Bone marrow (tissue), 2 donors: ENCODE results near the gene CLBA1.
"Not testable (repeated sequence)": the region's sequence is repeated elsewhere in the genome, so short reads cannot be mapped to it uniquely, and the experiment has no call there.

ENCODE experiments used
- DNase-seq, 2 donors: peaks; one replicate each; lab custom pipeline; 2025; lab: John Stamatoyannopoulos, UW

Gene CLBA1

DNA sequence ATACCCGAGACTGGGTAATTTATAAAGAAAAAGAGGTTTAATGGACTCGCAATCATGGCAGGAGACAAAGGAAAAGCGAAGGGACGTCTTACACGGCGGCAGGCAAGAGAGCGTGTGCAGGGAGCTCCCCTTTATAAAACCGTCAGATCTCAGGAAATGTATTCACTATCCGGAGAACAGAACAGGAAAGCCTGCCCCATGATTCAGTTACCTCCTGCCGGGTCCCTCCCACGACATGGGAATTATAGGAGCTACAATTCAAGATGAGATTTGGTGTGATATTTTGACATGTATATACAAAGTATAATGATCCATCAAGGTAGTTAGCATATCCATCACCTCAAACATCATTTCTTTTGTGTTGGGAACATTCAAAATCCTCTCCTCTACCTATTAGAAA is 37.6 kb downstream of the CLBA1 start:
- no peak for DNase-seq

DNA sequence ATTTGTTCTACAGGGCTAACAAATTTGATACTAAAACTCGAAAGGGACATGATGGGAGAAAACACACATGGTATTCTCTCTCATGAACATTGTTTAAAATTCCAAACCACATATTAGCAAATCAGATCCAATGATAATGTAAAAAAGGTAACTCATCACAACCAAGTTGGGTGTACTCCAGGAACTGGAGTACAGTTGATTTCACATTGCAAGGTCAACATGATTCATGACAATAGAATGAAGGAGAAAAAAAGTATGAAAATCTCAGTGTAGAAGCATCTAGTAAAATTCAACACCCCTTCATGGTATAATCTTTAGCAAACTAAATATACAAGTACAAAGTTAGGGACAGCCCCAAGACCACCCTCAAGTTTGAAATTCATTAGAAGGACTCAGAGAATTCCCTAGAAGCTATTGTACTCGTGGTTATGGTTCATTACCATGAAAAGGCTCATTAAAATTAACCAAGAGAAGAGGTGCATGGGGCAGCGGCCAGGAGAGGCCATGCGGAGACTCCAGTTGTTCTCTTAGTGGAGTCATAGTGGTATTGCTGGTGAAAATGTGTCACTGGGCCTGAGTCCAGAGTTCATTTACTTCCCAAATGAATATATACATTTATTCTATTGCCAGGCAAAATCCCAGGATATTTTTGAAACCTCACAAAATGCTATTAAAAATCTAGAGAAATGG is 38.3 kb downstream of the CLBA1 start:
- no peak for DNase-seq

DNA sequence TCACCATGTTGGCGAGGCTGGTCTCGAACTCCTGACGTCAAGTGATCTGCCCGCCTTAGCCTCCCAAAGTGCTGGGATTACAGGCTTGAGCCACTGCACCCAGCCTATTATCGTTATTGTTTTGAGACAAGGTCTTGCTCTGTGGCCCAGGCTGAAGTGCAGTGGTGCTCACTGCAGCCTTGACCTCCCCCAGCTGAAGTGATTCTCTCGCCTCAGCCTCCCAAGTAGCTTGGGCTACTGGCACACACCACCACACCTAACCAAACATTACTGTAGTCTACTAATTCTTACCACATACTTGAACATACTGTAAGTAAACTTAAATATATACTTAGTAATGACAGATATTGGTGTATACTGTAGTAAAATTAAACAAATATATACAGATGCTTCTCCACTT is 39.8 kb downstream of the CLBA1 start:
- DNase-seq = no peak

DNA sequence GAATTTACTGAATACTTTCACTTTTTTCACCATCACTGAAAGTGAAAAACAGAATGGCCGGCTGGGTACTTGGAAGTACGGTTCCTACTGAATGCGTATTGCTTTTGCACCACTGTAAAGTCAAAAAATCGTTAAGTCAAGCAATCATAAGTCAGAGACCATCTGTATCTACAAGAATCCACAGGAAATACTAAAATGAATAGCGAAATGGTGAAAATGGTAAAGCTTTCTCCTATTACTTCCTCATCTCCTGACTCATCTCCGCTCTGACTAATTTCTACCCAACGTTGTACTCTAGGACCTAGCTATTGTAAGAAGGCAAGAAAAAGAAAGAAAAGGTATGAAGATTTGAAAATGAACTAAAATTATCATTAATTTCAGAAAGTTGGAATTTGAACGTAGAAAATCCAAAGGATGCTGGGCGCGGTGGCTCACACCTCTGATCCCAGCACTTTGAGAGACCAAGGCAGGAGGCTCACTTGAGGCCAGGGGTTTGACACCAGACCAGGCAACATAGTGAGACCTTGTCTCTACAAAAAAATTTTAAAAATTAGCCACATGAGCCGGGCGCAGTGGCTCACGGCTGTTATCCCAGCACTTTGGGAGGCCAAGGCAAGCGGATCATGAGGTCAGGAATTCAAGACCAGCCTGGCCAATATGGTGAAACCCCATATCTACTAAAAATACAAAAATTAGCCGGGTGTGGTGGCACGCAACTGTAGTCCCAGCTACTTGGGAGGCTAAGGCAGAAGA is 40.6 kb downstream of the CLBA1 start:
- peak in 1 of 2 donors; percentile 96 for DNase-seq

DNA sequence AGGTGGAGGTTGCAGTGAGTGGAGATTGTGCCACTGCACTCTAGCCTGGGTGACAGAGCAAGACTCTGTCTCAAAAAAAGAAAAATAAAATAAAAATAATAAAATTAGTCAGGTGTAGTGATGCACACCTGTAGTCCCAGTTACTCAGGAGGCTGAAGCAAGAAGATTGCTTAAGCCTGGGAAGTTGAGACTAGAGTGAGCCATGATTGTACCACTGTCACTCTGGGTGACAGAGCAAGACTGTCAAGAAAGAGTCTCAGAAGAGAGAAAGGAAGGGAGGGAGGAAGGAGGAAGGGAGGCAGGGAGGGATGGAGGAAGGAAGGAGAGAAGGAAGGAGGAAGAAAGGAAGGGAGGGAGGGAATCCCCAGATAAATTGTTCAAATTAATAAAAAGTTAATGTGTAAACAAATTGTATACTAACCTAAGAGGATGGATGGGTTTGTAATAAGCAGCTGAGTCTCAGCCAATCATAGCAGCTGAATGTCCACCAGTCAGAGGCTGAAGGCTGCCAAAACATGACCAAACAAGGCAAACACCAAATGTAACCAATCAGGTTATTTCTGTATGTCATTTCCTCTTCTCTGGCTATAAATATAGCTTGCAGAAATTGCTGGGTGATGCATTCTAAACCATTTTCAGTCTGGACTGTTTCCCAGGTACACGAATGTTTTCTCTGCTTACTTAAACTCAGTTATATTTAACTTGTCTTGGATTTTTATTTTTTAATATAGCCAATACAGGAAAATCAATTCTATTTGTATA is 41.4 kb downstream of the CLBA1 start:
- no peak for DNase-seq

DNA sequence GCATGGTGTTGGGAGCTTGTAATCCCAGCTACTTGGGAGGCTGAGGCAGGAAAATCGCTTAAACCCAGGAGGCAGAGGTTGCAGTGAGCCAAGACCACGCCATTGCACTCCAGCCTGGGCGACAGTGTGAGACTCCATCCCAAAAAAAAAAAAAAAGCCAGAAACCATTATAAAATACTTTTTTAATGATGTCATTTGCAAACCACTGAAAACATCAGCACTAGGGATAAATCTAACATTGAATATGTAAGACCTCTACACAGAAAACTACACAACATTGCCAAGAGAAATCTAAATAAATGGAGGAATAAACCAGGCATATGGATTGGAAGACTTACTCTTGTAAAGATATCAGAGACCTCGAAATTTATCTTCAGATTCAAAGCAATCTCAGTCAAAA is 42.1 kb downstream of the CLBA1 start:
- DNase-seq = not testable (repeated sequence)

DNA sequence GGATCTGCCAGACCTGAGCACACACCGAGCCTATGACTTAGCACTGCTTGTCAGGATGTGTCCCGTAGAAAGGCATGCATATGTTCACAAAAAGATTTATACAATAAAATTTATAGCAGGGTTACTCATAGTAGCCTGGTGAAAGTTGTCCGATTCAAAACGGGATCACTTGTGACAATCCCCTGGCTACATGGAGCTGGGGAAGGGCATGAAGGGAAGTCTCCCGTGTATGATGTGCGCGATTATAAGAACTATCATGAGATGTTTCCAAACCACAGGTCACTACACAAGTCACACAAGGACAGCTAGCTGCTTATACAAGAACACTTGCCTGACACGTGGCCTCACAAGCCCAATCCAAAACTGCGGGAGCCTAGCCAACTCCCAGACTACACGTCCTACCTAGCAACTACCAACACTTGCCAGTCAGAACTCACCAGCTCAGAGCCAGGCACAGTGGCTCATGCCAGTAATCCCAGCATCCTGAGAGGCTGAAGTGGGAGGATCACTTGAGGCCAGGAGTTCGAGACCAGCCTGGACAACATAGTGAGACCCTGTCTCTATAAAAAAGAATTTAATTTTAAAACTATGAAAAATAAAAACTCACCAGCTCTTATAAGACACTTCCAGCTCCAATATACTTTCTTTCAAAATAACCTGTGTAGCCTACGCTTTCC is 42.8 kb downstream of the CLBA1 start:
- DNase-seq = no peak

DNA sequence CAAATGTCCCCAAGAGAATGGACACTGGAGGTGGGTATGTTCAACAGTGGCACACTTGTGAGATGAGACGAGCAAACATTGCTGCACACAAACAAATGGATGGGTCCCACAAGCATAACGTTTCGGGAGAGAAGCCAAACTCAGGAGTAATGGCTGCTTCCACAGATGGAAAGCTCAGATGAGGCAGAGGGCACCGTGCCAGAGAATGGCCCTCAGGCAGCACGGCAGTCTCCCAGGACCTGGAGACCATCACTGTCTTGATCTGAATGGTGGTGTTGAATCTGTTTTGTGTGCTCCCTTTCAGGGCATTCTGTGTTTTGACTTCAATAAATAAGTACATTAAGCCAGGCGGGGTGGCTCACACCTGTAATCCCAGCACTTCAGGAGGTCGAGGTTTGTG is 43.8 kb downstream of the CLBA1 start:
- no peak for DNase-seq

DNA sequence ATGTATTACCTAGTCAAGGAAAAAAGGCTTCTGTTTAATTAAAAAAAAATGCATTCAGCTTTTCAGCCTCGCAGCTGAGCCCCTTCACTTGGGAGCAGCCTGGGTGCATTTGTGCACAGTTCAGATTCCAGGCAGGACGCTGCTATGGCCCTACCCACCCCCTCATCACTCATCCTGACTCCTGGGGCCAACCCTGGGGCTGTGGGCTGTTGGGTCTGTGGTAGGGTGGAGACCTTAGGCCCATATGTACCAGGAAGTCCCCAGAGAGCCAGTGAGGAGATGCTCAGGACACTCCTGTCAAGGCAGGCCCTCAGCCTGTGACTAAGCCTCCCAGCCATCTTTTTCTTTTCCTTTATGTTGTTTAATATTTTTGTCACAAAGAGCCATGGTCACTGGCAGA is 44.6 kb downstream of the CLBA1 start:
- DNase-seq = no peak

DNA sequence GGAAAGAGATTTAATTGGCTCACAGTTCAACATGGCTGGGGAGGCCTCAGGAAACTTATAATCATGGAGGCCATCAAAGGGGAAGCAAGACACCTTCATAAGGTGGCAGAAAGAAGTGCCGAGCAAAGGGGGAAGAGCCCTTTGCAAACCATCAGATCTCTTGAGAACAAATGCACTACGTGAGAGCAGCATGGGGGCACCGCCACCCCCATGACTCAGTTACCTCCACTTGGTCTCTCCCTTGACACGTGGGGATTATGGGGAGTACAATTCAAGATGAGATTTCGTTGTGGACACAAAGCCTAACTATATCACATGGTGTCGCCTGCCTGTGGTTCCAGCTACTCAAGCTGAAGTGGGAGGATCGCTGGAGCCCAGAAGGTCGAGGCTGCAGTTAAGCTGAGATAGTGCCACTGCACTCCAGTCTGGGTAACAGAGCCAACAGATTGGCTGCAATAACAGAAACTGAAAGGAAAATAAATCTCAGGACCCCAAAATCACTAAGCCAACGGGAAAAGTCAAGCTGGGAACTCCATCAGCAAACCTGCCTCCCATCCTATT is 45.3 kb downstream of the CLBA1 start:
- DNase-seq = no peak

DNA sequence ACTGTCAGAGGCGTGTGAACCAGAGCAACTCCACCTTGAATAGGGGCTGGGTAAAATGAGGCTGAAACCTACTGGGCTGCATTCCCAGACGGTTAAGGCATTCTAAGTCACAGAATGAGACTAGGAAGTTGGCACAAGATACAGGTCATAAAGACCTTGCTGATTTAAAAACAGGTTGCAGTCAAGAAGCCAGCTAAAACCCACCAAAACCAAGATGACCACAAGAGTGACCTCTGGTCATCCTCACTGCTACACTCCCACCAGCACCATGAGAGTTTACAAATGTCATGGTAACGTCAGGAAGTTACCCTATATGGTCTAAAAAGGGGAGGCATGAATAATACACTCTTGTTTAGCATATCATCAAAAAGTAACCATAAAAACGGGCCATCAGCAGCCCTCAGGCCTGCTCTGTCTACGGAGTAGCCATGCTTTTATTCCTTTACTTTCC is 46.9 kb downstream of the CLBA1 start:
- DNase-seq = not testable (repeated sequence)

DNA sequence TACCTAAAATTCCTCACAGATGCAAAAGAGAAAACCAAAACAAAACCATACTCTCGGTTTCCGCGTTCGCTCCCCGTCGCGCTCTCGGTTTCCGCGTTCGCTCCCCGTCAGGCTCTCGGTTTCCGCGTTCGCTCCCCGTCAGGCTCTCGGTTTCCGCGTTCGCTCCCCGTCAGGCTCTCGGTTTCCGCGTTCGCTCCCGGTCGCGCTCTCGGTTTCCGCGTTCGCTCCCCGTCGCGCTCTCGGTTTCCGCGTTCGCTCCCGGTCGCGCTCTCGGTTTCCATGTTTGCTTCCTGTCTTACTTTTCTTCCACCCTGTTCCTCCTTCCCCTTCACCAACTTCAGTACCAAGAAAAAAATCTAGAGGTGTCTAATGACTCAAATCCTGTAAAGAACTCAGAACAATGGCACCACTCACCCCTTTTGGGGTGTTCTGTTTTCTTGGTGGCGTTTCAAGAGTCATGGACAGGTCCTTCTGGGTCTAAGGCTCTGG is 47.9 kb downstream of the CLBA1 start:
- DNase-seq = peak in 1 of 2 donors; percentile 34

DNA sequence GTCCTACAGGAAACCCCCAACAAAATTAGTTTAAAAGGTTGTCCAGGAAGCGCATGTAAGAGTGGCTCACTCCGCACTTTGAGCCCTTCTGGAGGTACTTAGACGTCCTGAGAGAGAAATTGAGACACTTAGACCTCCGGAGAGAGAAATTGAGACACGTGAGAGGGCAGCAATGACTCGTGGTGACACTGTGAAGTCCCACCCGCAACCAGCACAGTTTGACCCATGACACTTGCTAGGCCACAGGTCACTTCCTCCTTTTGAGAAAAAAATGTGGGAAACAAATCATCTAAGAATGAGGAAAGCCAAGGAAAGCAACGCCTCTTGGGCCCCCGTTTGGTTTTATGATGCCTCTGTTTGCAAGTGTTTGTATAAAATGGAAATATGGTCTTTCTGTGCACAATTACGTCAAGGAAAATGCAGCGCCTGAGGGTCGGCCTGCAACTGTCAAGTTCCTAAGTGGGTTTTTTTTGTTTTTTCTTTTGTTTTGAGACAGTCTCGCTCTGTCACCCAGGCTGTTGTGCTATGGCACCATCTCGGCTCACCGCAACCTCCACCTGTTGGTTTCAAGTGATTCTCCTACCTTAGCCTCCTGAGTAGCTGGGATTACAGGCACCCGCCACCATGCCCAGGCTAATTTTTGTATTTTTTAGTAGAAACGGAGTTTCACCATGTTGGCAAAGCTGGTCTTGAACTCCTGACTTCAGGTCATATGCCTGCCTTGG is 48.9 kb downstream of the CLBA1 start:
- no peak for DNase-seq

DNA sequence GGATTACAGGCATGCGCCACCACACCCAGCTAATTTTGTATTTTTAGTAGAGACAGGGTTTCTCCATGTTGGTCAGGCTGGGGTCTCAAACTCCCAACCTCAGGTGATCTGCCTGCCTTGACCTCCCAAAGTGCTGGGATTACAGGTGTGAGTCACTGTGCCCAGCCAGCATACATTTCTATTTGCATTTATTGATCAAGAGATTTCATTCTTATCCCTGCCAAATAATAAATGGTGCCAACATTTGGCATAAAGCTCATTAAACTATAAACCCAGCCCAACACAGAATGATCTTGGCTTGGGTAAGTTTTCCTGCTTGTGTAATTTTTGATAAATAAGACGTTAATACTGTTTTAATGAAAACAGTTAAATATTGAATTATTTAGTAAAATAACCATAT is 50.0 kb downstream of the CLBA1 start:
- not testable (repeated sequence) for DNase-seq

DNA sequence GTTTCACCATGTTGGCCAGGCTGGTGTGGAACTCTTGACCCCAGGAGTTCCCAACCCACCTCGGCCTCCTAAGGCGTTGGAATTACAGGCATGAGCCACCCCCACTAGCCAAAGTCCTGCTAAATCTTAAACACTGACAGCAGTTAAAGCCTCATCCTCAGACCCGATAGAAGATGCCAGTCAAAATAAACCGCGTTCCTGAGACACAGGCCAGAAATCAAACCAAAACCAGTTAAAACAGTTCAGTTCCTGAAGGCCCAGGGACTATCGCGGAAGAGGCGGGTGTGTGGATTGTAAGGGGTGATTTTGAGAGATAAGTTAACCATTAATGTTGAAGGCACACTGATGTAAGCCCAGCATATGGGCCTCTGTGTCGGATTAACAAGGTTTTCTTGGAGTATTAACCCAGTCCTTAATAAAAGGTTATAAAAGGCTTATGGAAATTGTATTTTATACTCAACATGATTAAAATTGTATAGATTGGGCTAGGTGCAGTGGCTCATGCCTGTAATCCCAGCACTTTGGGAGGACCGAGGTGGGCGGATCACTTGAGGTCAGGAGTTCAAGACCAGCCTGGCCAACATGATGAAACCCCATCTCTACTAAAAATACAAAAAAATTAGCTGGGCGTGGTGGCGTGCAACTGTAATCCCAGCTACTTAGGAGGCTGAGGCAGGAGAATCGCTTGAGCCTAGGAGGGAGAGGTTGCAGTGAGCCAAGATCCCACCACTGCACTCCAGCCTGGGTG is 54.0 kb downstream of the CLBA1 start:
- no peak for DNase-seq

DNA sequence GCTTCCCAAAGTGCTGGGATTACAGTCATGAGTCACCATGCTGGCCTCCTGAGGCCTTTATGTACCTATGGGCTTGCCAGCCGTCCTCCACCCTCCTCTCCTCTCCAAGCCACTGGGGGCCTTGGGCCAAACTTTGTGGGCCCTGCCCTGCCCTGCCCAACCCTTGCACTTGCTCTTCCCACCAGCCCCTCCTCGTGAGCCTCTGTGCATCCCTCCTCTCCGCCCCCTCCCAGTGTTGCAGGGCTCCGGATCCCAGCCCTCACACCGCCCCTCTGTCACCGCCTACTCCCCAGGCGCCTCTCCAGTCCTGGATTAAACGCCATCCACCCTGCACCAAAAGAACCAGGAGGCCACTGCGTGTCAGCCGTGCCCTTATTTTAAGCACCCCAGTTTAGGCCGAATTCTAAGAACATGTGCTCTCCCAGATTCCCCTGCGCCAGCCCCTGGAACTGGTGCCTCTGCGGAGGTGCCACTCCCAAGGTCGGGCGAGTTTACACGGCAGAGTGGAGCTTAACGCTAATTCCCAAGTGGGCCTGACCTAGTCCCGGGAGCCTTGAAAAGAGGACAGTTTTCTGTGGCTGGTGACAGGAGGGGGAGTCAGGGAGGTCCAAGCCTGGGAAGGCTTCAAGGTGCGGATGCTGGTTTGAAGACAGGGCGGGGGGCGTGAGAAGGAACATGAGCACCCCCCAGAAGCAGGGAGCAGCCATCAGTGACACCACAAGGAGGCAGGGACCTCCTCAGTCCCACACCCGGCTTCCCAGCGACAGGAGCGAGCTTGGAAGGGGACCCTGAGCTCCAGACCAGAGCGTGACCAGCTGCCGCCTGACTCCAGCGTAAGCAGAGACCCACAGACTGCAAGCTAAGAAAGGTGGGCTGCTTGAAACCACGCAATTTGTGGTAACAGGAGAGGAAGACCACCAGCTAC is 56.5 kb downstream of the CLBA1 start:
- DNase-seq = no peak

DNA sequence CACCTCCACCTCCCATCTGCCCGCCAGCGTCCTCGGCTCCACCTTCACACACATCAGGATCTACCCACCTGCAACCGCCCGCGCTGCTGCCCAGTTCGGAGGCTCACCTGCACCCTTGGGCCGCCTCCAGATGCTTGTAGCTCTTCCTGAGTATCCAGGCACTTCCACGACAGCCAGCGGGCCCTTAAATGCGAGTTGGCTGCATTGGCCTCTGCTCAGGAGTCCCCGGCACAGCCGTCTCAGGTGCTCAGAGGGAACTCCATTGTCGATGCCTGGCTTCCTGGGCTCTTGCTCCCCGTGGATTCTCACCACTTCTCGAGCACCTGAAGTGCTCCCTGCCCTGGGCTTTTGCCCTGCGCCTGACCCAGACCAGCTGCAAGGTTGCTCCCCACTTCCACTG is 57.2 kb downstream of the CLBA1 start:
- DNase-seq = no peak

DNA sequence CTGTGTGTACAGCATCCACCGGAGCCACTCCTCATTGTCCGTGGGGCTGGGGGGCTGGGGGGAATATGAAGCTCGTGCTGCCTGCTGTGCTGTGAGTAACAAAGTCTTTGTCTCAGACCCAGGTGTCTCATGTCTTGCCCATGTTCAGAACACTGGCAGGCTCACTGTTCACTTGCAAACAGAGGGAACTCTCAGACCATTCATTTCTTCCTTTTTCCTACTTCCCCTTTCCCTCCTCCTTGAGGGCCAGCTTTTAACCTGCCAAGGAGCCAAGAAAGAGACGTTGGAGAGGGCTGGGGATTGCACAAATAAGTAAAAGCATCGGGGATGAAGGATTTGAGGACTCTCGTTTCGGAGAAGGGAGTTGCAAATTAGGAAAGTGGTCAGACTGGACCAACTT is 58.1 kb downstream of the CLBA1 start:
- DNase-seq = no peak
